GM06990 (cell line): ENCODE results near the gene SLX4IP.

Experiments
- DNase-seq: peaks from one replicate; pipeline ENCODE4 v3.0.0-alpha.2; 2011; ENCODE audit not compliant: insufficient read length; ENCODE audit errors: extremely low read depth
- H3K27me3 ChIP-seq: replicated peaks from 2 replicates; pipeline ENCODE4 v1.6.0; 2011; ENCODE audit warnings: low read length; ENCODE audit not compliant: control insufficient read depth, insufficient read depth
- H3K36me3 ChIP-seq: 2 replicates; pipeline ENCODE4 v1.5.1; 2011; ENCODE audit warnings: low read length; ENCODE audit not compliant: control insufficient read depth, insufficient read depth
- H3K4me3 ChIP-seq: replicated peaks from 2 replicates; pipeline ENCODE4 v1.5.1; 2011; ENCODE audit warnings: low read depth, mild to moderate bottlenecking, control low read depth, low read length
- CTCF ChIP-seq: IDR thresholded peaks from 2 replicates; pipeline ENCODE4 v1.5.1; 2011; ENCODE audit warnings: low read length, control low read depth, mild to moderate bottlenecking, inconsistent platforms; ENCODE audit not compliant: insufficient read depth, poor library complexity, severe bottlenecking

Gene SLX4IP

DNA sequence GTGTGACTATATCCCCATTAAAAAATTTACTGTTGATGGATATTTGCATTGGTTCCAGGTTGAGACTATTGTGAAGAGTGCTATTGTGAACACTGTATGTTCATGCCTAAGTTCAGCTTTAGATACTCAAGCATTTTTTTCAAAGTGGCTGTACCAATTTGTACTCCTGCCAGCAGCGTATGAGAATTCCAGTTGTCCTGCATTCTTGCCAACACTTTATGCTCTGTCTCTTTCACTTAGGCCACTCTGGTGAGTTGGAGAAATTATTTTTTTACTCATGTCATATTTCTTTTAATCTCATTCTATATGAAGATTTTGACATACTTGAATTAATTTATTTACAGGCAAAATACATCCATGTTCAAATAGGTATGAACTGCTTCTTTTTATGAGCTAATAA lies 162.5 kb downstream of the SLX4IP start:
- DNase-seq: no peak
- no peak overlapping the region for H3K4me3 ChIP-seq
- TF ChIP-seq CTCF: no peak

DNA sequence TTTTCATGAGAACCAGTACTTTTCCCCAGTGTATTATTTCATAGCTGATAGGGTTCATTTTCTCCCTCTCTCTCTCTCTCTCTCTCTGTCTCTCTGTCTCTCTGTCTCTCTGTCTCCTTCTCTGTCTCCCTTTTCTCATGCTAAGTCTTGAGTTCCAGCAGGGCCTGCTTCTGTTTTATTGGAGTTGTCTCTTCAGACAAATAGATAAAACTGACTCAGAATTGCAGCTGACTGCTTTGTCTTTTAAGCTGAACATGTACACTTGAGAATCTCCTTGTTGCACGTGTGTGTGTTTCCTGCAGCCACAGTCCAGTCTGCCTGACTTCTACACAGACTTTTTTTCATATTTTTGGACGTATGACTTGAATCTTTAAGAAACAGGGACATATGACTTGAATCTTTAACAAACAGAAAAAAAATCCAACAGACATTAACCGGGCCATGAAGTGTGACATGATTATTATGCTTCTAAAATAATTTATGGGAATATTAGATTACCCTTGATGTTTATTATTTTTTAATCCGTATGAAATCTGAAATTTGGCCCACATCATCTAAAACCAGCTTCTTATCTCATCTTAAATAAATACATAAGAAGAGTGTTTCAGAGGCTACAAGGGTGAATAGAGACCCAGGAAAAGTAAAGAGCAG lies 167.2 kb downstream of the SLX4IP start:
- no peak for TF ChIP-seq CTCF
- H3K36me3 ChIP-seq: no peaks in the 10 kb centered on the region; the same call in 1 of the 2 replicates
- DNase-seq: no peak
- no peak overlapping the region for H3K4me3 ChIP-seq
- no peaks in the 10 kb centered on the region for H3K27me3 ChIP-seq

More for the DNA sequence above, 162.5 kb downstream of the SLX4IP start:
- Histone ChIP-seq H3K36me3 (no peaks in the 10 kb centered on the region; the same call in 1 of the 2 replicates), H3K27me3 (no peaks in the 10 kb centered on the region)

DNA sequence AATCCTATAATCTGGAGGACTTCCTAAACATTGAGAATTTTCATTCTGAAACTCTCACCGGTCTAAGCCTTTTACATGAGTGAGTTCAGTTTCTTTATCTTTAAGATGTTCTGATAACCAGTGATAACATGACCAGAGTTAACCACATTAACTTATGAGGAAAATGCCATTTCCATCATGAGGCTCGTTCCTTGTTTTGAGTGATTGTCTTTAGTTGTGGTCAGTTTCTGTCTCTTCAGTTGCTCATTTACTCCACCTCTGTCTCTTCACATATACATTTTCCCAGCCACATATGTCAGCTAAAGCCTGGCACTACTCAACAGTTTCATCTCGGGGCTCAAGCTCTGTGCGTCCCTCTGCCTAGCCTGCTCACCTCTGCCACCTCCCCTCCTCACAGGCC lies 168.3 kb downstream of the SLX4IP start:
- no peak overlapping the region for H3K4me3 ChIP-seq
- H3K27me3 ChIP-seq: no peaks in the 10 kb centered on the region
- no peak for TF ChIP-seq CTCF
- no peak for DNase-seq
- no peaks in the 10 kb centered on the region; the same call in 1 of the 2 replicates for H3K36me3 ChIP-seq

- no peaks in the 10 kb centered on the region; the same call in 1 of the 2 replicates for H3K36me3 ChIP-seq
- DNase-seq: no peak
- H3K27me3 ChIP-seq: no peaks in the 10 kb centered on the region
- no peak for TF ChIP-seq CTCF
- no peak overlapping the region for H3K4me3 ChIP-seq
These were observed 169.1 kb downstream of the SLX4IP start for GRCh38 chr20:10603971-10604864.

DNA sequence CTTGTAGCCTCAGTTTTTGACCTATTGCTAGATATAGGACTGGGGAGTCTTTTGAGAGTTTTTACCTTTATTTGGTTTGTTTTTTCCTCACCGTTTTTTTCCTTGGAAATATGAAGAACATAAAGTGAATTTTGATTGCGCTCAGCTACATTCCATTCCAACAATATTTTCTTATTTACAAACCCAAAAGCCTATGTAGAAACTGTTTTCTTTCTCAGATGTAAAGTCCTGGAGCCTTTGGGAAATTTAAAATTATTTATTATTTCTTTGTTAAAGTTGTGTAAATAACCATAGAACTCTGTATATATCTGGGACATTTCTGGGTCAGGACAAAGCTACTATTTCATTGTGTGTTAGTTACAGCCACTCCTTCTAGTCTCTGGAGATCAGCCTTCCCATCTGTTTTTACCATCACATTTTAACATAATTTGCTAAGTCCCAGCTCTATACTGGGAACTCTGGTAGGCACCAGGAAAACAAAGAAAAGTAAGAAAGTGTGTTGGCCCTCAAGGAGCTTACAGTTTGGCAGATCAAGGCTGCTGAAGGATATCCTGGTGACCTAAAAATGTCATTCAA lies 169.8 kb downstream of the SLX4IP start:
- Histone ChIP-seq H3K27me3 (no peaks in the 10 kb centered on the region), H3K4me3 (no peak overlapping the region), H3K36me3 (no peaks in the 10 kb centered on the region; the same call in 1 of the 2 replicates)
- DNase-seq: no peak
- TF ChIP-seq CTCF: no peak
